ENCODE results near the gene SLC27A5.
"Not testable (repeated sequence)": the region's sequence is repeated elsewhere in the genome, so short reads cannot be mapped to it uniquely, and the experiment has no call there.

Gene SLC27A5

GRCh38 chr19:58499021-58499927, 12.5 kb downstream of the SLC27A5 start:
- in situ Hi-C loops (cut with MboI; ENCODE audit: low sequenced_read_pairs) = no loop called here

DNA sequence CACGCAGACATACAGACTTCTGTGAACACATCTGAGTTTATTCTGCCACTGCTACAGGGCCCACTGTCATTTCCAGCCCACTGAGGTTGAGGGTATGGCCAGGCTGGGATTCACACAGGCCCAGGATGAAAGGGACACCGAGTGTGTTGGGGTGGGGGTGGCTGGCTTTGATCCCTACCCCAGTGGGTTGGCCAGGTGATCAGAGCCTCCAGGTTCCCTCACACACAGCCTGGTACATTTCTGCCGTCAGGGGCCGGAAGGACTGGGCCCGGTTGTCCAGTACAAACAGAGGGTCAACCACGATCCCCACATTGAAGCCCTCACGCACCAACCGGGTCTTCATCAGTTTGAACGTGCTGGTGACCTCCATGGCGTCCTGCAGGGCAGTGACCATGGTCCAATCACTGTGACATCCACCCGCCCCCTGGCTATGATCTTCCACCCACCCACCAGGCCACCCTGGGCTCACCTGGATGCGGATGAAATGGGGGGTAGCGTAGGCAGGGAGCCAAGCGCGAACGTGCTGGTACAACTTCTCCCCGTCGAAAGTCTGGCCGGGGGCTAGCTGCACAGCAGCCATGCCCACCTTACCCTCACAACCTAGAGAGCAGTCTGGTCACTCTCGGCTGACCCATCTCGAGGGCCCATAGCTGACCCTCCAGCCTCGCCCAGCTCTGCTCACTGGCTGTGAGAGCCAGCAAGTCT, 13.3 kb downstream of the SLC27A5 start:
- in situ Hi-C loops (cut with MboI; ENCODE audit: low sequenced_read_pairs) = no loop called here

- in situ Hi-C loops (cut with MboI; ENCODE audit: low sequenced_read_pairs) = no loop called here
These were observed 14.1 kb downstream of the SLC27A5 start for GRCh38 chr19:58497634-58498170.

DNA sequence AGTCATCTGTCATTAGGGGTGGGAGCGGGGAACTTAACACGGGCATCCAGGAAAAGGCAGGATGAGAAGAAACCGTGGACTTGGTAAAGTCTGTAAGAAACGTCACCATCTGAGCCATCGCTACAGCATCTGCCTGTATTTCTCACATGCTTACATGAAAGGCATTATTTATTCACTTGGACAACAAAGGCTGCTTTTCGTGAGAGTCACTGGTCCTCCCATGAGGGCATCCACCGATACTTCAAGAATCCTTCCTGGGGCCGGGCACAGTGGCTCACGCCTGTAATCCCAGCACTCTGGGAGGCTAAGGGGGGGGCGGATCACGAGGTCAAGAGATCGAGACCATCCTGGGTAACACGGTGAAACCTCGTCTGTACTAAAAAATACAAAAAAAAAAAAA, 19.5 kb downstream of the SLC27A5 start:
- in situ Hi-C loops (cut with MboI; ENCODE audit: low sequenced_read_pairs) = no loop called here

- in situ Hi-C loops (cut with MboI; ENCODE audit: low sequenced_read_pairs) = no loop called here
These were observed 20.4 kb downstream of the SLC27A5 start for GRCh38 chr19:58491393-58491792.

DNA sequence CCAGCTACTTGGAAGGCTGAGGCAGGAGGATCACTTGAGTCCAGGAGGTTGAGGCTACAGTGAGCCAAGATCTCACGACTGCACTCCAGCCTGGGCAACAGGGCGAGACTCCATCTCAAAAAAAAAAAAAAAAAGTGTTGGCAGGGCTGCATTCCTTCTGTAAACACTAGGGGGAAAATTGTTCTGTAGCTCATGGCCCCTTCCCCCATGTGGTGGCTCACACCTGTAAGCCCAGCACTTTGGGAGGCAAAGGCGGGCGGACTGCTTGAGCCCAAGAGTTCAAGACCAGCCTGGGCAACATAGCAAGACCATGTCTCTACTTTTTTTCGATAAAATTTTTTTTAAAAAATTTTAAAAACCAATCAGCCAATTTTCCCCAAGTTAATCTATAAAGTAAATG, 27.4 kb downstream of the SLC27A5 start:
- in situ Hi-C loops (cut with MboI; ENCODE audit: low sequenced_read_pairs) = not testable (repeated sequence)

DNA sequence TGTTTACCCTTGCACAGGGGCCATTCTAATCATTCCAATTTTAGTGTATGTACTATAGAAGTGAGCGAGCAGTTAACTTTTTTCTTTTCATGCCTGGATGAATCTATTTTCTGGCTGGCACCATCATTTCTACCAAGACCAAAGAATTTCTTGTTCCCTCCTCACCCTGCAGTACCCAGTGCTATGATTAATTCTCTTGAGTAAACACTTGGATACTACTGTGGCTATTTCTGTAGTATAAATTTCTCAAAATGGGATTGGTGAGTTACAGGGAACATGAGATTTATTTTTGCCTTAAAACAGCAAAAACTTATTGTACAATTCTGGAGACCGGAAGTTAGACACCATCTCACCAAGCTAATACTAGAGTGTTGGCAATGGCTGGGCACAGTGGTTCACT, 28.0 kb downstream of the SLC27A5 start:
- in situ Hi-C loops (cut with MboI; ENCODE audit: low sequenced_read_pairs) = no loop called here

DNA sequence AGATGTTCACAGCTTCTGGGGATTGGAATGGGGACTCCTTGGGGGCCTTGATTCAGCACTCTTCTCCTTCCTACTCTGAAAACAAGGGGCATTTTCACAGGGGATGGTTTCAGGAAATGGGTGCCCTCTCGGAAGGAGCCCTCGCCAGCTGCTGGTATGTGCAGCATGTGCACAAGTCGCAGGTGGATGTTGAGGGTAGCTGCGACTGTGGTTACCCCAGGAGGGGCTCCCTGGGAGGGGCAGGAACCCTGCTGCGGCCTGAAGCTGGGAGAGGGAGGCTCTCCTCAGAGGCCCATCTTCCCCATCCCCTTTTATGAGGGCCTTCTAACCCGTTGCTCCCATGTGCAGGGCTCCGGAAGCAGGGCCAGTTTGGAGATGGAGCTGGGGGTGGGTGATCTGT, 29.4 kb downstream of the SLC27A5 start:
- in situ Hi-C loops (cut with MboI; ENCODE audit: low sequenced_read_pairs) = no loop called here

DNA sequence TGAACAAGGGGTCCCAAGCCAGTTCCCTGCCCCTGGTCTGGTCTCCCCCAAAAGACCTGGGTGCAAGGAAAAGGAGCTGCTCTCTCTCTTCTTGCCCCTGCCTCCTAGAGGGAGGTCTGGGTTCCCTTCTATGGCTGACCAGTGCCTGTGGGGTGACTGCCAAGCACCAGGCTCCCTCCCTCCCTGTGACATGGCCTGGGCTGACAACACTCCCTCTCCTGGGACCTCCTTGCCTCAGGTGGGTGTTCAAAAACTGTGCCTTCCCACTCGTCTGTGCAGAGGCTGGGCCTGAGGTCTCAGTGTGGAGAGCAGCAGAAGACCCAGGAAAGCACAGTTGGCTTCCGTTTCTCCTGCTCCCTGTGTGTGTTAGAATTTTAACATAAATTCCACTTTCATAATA, 31.0 kb downstream of the SLC27A5 start:
- in situ Hi-C loops (cut with MboI; ENCODE audit: low sequenced_read_pairs) = no loop called here

DNA sequence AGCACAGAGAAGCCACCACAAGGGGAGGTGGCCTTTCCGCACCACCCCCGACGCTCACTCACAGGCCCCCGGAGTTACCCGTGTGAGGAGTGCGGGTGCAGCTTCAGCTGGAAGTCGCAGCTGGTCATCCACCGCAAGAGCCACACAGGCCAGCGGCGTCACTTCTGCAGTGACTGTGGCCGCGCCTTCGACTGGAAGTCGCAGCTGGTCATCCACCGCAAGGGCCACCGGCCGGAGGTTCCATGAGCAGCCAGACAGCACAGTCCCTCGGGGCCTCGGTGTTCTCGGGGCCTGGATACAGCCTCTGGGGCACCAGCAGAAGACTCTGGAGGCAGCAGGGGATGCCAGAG, 31.3 kb downstream of the SLC27A5 start:
- in situ Hi-C loops (cut with MboI; ENCODE audit: low sequenced_read_pairs) = no loop called here

GRCh38 chr19:58479736-58480480, 31.9 kb downstream of the SLC27A5 start:
- in situ Hi-C loops (cut with MboI; ENCODE audit: low sequenced_read_pairs) = no loop called here

GRCh38 chr19:58479303-58479702, 32.5 kb downstream of the SLC27A5 start:
- in situ Hi-C loops (cut with MboI; ENCODE audit: low sequenced_read_pairs) = no loop called here

DNA sequence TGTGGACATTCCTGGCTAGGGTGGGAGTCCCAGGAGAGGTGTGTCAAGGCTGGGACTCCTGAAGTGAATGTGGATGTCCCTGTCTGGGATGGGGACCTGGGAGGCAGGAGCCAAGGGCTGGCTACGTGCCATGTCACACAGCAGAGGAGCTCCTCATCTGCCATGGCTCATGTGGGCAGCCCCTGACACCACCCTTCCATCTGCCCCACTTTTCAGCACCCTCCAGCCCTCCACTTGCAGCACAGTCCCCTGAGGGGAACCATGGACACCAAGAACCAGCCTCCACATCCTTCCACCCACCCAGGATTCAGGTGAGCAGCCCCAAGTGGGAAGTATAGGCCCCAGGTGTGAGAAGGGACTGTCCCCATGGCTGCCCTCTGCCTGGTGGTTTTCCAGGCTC, 33.9 kb downstream of the SLC27A5 start:
- in situ Hi-C loops (cut with MboI; ENCODE audit: low sequenced_read_pairs) = no loop called here

DNA sequence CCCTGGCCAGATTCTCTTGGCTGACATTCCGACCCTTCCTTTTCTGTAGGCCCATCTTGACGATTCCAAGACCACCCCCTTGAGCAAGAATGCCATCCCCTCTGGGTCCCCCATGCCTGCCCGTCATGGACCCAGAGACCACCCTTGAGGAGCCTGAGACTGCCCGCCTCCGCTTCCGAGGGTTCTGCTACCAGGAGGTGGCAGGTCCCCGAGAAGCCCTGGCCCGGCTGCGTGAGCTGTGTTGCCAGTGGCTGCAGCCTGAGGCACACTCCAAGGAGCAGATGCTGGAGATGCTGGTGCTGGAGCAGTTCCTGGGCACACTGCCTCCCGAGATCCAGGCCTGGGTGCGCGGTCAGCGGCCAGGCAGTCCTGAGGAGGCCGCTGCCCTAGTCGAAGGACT, 34.7 kb downstream of the SLC27A5 start:
- in situ Hi-C loops (cut with MboI; ENCODE audit: low sequenced_read_pairs) = no loop called here

- in situ Hi-C loops (cut with MboI; ENCODE audit: low sequenced_read_pairs) = no loop called here
These were observed 35.2 kb downstream of the SLC27A5 start for GRCh38 chr19:58476498-58477015.

DNA sequence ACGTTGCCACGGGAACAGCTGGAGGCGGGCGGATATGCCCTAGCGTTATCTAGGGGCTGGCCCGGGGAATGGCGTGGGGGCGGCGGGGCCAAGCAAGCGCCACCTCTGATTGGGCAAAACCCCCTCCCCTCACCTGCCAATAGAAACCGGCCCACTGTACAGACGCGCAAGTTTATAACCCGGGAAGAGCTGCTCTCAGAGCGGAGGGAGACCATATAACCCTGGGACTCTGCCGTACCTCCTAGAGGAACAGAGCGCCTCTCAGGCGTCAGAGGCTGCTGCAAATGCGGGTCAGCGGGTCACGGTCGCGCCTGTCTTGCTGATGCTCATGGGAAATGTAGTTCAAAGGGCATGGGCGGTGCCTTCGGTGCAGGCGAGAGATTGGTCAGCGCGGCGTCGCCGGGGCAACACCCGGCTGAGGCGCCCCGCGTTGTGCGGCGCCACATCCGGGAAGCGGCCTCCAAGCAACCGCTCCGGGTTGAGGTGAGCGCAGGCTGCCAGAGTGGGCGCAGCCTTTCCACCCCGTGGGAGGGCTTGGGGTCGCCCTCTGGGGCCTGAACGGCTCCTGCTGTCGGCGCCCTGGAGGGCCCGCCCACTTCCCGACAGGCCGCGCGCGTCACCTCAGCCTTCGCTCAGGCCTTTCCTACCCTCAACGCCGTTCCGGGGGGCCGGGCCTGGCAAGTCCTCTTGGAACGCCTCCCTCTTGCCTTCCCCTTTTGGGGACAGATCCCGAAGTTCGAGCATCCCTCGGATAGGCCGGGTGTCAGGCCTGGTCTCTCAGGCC, 35.9 kb downstream of the SLC27A5 start, which contains the start of gene ZNF446:
Gene ZNF446, plus strand, starts transcription at position 639 of the 784 bp plus-strand sequence. CDS start 867 bp downstream, outside the sequence.
- in situ Hi-C loops (cut with MboI; ENCODE audit: low sequenced_read_pairs) = no loop called here

DNA sequence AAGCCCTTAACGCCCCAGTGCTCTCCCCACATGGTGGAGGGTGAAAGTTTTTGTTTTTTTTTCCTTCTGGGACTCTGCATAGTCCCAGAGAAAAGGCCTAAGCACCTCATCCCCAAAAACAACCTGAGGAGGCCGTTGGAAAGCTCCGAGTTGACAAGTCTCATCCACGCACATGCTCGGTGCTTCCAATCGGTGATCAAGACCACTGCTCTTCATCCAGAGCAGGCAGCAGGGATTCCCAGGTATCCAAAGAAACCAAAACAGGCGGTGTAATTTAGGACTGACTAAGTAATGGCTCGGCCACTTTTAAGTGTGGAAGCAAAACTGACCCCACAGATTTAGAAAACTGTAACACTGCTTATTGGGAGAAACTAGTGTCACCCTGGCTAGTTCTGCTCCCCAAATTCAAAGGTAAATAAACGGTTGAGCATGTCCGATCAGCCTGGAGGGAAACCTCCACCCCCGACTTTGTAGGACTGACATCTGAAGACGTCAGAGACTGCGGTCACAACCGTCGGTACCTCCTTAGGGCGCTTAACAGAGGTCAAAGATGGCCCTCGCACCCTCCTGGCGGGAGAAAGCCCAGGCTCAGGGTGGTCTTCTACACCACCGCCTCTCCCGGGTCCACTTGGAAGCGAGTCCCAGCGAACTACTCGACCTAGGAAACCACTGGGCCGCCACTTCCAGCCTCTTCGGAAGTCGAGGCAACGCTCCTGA, 36.6 kb downstream of the SLC27A5 start:
- in situ Hi-C loops (cut with MboI; ENCODE audit: low sequenced_read_pairs) = no loop called here

- in situ Hi-C loops (cut with MboI; ENCODE audit: low sequenced_read_pairs) = no loop called here
These were observed 37.3 kb downstream of the SLC27A5 start for GRCh38 chr19:58474291-58474996.

- in situ Hi-C loops (cut with MboI; ENCODE audit: low sequenced_read_pairs) = no loop called here
These were observed 38.0 kb downstream of the SLC27A5 start for GRCh38 chr19:58473775-58474174.
